SK-MEL-5 (cell line): ENCODE measurements around the gene TIA1. TPM values are rescaled to one million over a fixed set of nuclear protein-coding genes. Genes with fewer than 3 reads are reported as not detected.
"Not testable (repeated sequence)": the region's sequence is repeated elsewhere in the genome, so short reads cannot be mapped to it uniquely, and the experiment has no call there.

Experiments
- DNase-seq: peaks from one replicate; pipeline ENCODE4 v3.0.0-alpha.2; 2016; ENCODE audit warnings: low read depth, low spot score
- in situ Hi-C: cut with HindIII; loops from 2 replicates; pipeline ENCODE4 v1.10.0; 2016; ENCODE audit warnings: low sequenced_read_pairs, high pct_unique_total_duplicates, low pct_unique_long_range_greater_than_20kb
- small RNA-seq, 2 experiments: library from RNA; depleted of rRNA; stranded (forward); fragments of <200 nt; gene quantifications; one replicate each; pipeline ENCODE3, GENCODE V24; 2014
- total RNA-seq: library from RNA; depleted of rRNA; stranded (reverse); fragments of >200 nt; shearing (Covaris generic); gene quantifications from 2 replicates; pipeline ENCODE4 v1.2.3, GENCODE V29; 2014; rRNA removed

The TIA1 gene
- total RNA-seq, 1 experiment from 2014 or later: 78.0 TPM

DNA sequence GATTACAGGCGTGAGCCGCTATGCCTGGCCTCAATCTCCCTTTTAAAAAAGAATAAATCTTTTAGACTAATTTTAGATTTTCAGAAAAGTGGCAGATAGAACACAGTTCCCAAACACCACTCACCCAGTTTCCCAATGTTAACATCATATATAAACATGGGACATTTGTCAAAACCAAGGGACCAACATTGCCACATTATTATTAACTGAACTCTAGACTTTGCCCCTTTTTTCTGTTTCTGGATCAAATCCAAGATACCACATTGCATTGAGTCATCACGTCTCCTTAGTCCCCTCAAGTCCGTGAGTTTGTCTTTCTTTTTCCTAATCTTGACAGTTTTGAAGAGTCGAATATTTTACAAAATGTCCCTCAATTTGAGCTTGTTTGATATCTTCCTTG is 60.0 kb downstream of the TIA1 start:
- in situ Hi-C loops: no loop called here
- no peak for DNase-seq

DNA sequence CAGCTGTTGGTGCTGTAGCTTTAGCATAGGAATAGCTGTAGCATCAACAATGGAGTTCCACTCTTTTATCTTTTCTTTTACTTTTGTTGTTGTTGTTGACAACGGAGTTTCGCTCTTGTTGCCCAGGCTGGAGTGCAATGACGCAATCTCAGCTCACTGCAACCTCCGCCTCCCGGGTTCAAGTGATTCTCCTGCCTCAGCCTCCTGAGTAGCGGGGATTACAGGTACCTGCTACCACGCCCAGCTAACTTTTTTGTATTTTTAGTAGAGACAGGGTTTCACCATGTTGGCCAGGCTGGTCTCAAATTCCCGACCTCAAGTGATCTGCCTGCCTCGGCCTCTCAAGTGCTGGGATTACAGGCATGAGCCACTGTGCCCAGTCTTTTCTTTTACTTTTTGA is 61.3 kb downstream of the TIA1 start:
- in situ Hi-C loops, DNase-seq: not testable (repeated sequence)

DNA sequence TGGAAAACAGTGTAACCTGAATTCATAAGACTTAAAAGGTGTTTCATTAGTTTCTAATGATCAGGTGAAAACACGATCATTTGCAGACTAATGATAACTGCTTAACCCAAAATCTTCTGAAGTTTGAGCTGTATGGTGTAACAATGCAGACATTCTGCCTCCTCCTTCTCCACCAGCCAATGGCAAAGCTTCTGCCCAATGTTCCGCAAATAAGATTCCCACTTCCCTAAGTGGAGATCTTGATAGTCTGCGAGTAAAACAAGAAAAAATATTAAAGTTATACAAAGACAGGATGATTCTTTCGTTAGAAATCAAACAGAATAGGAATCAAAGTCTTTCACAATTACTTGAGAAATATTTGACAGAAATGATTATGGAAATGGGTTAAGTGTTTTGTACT is 65.7 kb downstream of the TIA1 start:
- no peak for DNase-seq
- in situ Hi-C loops: no loop called here

DNA sequence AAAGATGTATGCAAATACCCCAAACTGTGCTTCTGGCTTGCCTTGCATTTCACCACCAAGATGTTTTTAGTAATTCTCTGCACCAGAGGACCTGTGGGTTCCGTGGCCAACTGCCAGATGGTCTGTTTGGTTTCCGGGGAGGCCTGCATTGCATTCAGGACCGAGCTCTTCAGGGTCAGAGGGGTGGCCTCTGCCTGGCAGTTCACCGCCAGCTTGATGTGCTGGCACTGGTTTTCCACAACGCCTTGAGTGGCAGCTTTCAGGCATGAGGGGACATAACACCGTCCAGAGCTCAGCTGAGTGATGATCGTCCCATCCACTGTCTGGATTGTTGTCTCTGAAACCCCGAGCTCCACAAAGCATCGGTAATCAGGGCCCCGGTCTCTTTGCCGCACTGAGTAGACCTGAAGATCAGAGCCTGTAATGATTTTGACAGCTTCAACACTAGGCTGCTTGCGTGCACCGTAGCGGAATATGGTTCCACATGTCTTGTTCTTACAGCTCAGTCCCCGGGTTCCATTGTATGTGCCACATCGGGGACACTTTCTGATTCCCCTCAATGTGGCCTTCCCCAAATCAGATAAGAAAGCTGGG is 67.0 kb downstream of the TIA1 start:
- in situ Hi-C loops: no loop called here
- DNase-seq: no peak

DNA sequence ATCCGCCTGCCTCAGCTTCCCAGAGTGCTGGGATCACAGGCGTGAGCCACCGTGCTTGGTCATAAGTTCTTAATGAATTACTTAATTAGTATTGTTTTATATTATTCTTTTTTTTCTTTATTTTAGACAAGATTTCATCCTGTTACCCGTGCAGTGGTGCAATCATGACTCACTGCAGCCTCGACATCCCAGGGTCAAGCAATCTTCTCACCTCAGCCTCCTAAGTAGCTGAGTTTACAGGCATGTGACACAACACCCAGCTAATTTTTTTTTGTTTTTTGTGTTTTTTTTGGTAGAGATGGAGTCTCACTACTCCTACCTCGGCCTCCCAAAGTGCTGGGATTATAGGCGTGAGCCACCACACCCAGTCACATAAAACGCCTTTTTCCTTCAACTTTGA is 74.9 kb downstream of the TIA1 start:
- DNase-seq: no peak
- in situ Hi-C loops: no loop called here

DNA sequence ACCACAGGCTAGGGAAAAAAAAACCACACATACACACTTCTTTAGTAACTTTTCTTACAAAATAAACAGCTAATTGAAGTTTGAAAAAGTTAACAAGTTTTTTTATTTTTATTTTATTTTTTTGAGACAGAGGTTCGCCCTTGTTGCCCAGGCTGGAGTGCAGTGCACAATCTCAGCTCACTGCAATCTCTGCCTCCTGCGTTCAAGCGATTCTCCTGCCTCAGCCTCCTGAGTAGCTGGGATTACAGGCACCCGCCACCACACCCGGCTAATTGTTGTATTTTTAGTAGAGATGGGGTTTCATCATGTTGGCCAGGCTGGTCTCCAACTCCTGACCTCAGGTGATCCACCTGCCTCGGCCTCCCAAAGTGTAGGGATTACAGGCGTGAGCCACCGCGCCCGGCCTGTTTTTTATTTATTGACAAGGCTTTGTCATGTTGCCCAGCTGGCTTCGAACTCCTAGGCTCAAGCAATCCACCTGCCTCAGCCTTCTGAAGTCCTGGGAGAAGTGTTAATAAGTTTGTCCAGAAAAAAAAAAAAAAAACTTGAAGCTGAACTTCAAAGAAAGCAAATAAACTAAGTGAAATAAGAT is 78.7 kb downstream of the TIA1 start:
- DNase-seq, in situ Hi-C loops: not testable (repeated sequence)

DNA sequence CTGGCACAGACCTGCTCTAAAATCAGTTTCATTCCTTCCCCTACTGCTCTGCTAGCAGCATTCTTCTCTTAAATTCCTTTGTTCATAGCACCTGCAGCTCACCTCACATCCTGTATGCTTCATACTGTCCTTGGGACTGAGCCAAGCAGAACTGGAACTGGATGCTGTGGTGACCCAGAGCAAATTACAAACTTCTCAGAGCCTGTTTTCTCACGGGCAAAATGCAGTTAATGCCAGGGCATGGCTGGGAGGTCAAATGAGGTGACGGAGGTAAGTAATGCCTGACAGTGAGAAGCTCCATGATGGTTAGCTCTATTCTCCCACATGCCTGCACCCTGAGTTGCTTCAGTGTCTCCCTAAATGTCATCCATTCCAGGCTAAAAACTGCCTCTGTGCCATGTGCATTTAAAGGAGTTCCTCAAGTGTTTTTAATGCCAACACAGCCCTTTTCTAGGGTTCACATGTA is 87.3 kb downstream of the TIA1 start:
- in situ Hi-C loops: no loop called here
- no peak for DNase-seq

DNA sequence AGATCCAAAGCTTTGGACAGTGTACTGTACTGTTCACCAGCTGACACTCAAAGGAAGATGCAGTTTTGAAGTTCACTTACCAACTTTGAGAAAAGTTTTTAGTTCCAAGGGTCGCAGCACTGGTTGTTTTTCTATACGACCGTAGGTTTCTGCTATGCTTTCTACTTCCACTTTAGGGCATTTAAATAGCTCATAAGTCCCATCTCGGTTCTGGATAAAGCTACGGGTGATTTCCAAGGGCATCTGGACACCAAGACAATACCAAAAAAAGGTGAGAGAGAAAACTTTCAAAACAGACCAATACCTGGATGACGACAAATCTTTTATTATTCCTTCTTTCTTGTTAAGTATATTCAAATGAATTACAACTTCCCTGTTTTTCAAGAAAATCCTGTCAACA is 87.9 kb downstream of the TIA1 start:
- in situ Hi-C loops: no loop called here
- DNase-seq: no peak

Small RNA genes lying within 50 kb of the gene (small RNA-seq; reads per million reads assigned to genes)
- gene AC016700.2 (0 reads per million in 2 experiments), gene MIR1285-2 (0 reads per million in 2 experiments)

Other genes starting within 250 kb of the TIA1 start
- gene PCBP1, start 161.2 kb downstream of the TIA1 start, total RNA-seq: 37.9 and 43.9 TPM in 2 replicates
- gene C2orf42, start 57.6 kb downstream of the TIA1 start, total RNA-seq: 24.3 and 27.3 TPM in 2 replicates
- 52.5 and 57.3 TPM in 2 replicates for gene PCYOX1, start 9.5 kb upstream of the TIA1 start, total RNA-seq
- 321 and 347 TPM in 2 replicates for gene SNRPG, start 45.1 kb upstream of the TIA1 start, total RNA-seq
- 60.0 and 64.0 TPM in 2 replicates for gene FAM136A, start 53.4 kb upstream of the TIA1 start, total RNA-seq